Loucy (cell line): Measurements from ENCODE around the gene SMARCB1.

ENCODE experiments used
- CTCF ChIP-seq: fragments of 200-600 bp; sonication (generic); conservative IDR thresholded peaks from 2 replicates; pipeline ENCODE4 v1.5.1; 2014; ENCODE audit warnings: mild to moderate bottlenecking, antibody characterized with exemption, low read length
- EZH2phosphoT487 ChIP-seq: fragments of 200-600 bp; IDR thresholded peaks from 2 replicates; pipeline ENCODE4 v1.6.1; 2018; ENCODE audit warnings: antibody characterized with exemption, mild to moderate bottlenecking, moderate library complexity, borderline replicate concordance

GRCh38 chr22:23751441-23751996 is 35.2 kb upstream of the SMARCB1 start:
- TF ChIP-seq CTCF (no peak), EZH2phosphoT487 (no peak)
